H1 (cell line): ENCODE measurements around the gene FRK.

Source experiments
- CBX8 ChIP-seq: fragments of 300-800, 300-1000 bp; sonication (generic); IDR thresholded peaks from 2 replicates; pipeline ENCODE4 v1.7.1; 2016; ENCODE audit warnings: low read depth, low read length, borderline replicate concordance
- CREB1 ChIP-seq: IDR thresholded peaks from 2 replicates; pipeline ENCODE4 v1.6.1; 2012; ENCODE audit warnings: inconsistent platforms
- CTCF ChIP-seq, 3 experiments: IDR thresholded peaks; 1 replicate in 2 of 3; 2 replicates in 1 of 3; pipeline versions ENCODE4 v1.5.1 to v1.6.1; 2011; ENCODE audit warnings: low read length in 3 of 3, mild to moderate bottlenecking in 3 of 3, inconsistent platforms in 2 of 3, low read depth in 1 of 3, moderate library complexity in 1 of 3; ENCODE audit not compliant: insufficient read depth in 1 of 3; ENCODE audit errors: control extremely low read depth in 1 of 3
- EZH2 ChIP-seq: fragments of 200-600 bp; sonication (generic); IDR thresholded peaks from 2 replicates; pipeline ENCODE4 v1.7.1; 2012; ENCODE audit warnings: low read depth, mild to moderate bottlenecking, moderate library complexity, low read length, inconsistent platforms; ENCODE audit not compliant: severe bottlenecking
- MAX ChIP-seq: IDR thresholded peaks from 2 replicates; pipeline ENCODE4 v1.6.1; 2012; ENCODE audit warnings: inconsistent platforms

DNA sequence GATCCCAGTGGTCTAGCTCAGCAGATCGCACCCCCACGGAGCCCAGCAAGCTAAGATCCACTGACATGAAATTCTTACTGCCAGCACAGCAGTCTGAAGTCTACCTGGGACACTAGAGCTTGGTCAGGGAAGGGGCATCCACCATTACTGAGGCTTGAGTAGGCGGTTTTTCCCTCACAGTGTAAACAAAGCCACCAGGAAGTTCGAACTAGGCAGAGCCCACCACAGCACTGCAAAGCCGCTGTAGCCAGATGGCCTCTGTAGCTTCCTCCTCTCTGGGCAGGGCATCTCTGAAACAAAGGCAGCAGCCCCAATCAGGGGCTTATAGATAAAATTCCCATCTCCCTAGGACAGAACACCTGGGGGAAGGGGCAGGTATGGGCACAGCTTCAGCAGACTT, 18.8 kb downstream of the FRK start:
- TF ChIP-seq CBX8: no peak
- no peak for TF ChIP-seq EZH2
- TF ChIP-seq CTCF (IDR thresholded peaks at IDR 0.05; ENCODE audit: control extremely low read depth in 1 of 3, insufficient read depth in 1 of 3, low read depth in 1 of 3, low read length in 3 of 3): no peak
- TF ChIP-seq CREB1: no peak
- no peak for TF ChIP-seq MAX
